GM11168 (cell line): ENCODE measurements around the gene ZSWIM8.
"Not testable (repeated sequence)": the region's sequence is repeated elsewhere in the genome, so short reads cannot be mapped to it uniquely, and the experiment has no call there.

ENCODE experiments used
- in situ Hi-C: fragments of 300-500 bp; cut with MboI; formaldehyde crosslinking; loops from one replicate; pipeline ENCODE4 v1.12.0; 2022; ENCODE audit warnings: low sequenced_read_pairs; ENCODE audit not compliant: unreplicated experiment

ZSWIM8 gene

GRCh38 chr10:73785211-73785720, at the start of gene ZSWIM8:
Gene ZSWIM8 (plus strand): TSS chr10:73785606. CDS start chr10:73785879, 273 bp downstream.
- in situ Hi-C loops = no loop called here

GRCh38 chr10:73740501-73741254, 44.7 kb upstream of the ZSWIM8 start:
- in situ Hi-C loops = not testable (repeated sequence)

- in situ Hi-C loops = no loop called here
These were observed 43.0 kb upstream of the ZSWIM8 start for GRCh38 chr10:73742454-73742734.

- in situ Hi-C loops = no loop called here
These were observed 42.0 kb upstream of the ZSWIM8 start for GRCh38 chr10:73743327-73743904.

- in situ Hi-C loops = no loop called here
These were observed 41.3 kb upstream of the ZSWIM8 start, which contains the start of gene SEC24C for GRCh38 chr10:73743905-73744663. Gene SEC24C (plus strand): TSS chr10:73744372. CDS start chr10:73746833, 2,461 bp downstream.

GRCh38 chr10:73744664-73744975, 40.8 kb upstream of the ZSWIM8 start:
- in situ Hi-C loops = no loop called here

GRCh38 chr10:73746721-73747120, 38.7 kb upstream of the ZSWIM8 start:
- in situ Hi-C loops = no loop called here

- in situ Hi-C loops = no loop called here
These were observed 34.6 kb upstream of the ZSWIM8 start for GRCh38 chr10:73750819-73751218.

GRCh38 chr10:73756183-73756582, 29.2 kb upstream of the ZSWIM8 start:
- in situ Hi-C loops = no loop called here

GRCh38 chr10:73758704-73759511, 26.5 kb upstream of the ZSWIM8 start:
- in situ Hi-C loops = no loop called here

GRCh38 chr10:73759512-73760115, 25.8 kb upstream of the ZSWIM8 start:
- in situ Hi-C loops = no loop called here

- in situ Hi-C loops = no loop called here
These were observed 23.6 kb upstream of the ZSWIM8 start for GRCh38 chr10:73761781-73762180.

GRCh38 chr10:73762915-73763314, 22.5 kb upstream of the ZSWIM8 start:
- in situ Hi-C loops = no loop called here

GRCh38 chr10:73763343-73763742, 22.1 kb upstream of the ZSWIM8 start:
- in situ Hi-C loops = no loop called here

GRCh38 chr10:73765066-73765465, 20.3 kb upstream of the ZSWIM8 start:
- in situ Hi-C loops = no loop called here

- in situ Hi-C loops = no loop called here
These were observed 16.5 kb upstream of the ZSWIM8 start for GRCh38 chr10:73768881-73769280.

- in situ Hi-C loops = no loop called here
These were observed 16.0 kb upstream of the ZSWIM8 start for GRCh38 chr10:73769396-73769795.

GRCh38 chr10:73771722-73772280, 13.6 kb upstream of the ZSWIM8 start:
- in situ Hi-C loops = no loop called here

- in situ Hi-C loops = no loop called here
These were observed 12.9 kb upstream of the ZSWIM8 start for GRCh38 chr10:73772281-73773151.
